Suprapubic skin (tissue), 3 donors: ENCODE data around the gene AZU1.

Source experiments
- CTCF ChIP-seq, 2 donors: fragments of 200-600 bp in 1 of 2; fragments of 450-650 bp in 1 of 2; sonication (generic) in 1 of 2; IDR thresholded peaks; one replicate each; pipeline ENCODE4 v1.5.1; 2016 to 2019; ENCODE audit warnings: antibody characterized with exemption in 2 of 2, mild to moderate bottlenecking in 1 of 2, moderate library complexity in 1 of 2
- EP300 ChIP-seq: sonication (generic); formaldehyde crosslinking; IDR thresholded peaks from one replicate; pipeline ENCODE4 v1.6.1; 2017; ENCODE audit warnings: antibody characterized with exemption
- POLR2A ChIP-seq, 2 donors: fragments of 450-650 bp; IDR thresholded peaks; one replicate each; pipeline ENCODE4 v1.6.1; 2017; ENCODE audit warnings: antibody characterized with exemption in 2 of 2, mild to moderate bottlenecking in 2 of 2, moderate library complexity in 2 of 2

- TF ChIP-seq POLR2A (IDR thresholded peaks at IDR 0.05) (no peak), CTCF (IDR thresholded peaks at IDR 0.05) (no peak), EP300 (no peak)
These were observed 49.2 kb downstream of the AZU1 start for GRCh38 chr19:876780-877314.
